OCI-LY7 (cell line): ENCODE measurements around the gene SERPINA3.

Experiments used
- CTCF ChIP-seq: fragments of 200-600 bp; sonication (generic); conservative IDR thresholded peaks from 2 replicates; pipeline ENCODE4 v1.5.1; 2014; ENCODE audit warnings: mild to moderate bottlenecking, antibody characterized with exemption, low read length, moderate library complexity, mixed read lengths
- EZH2phosphoT487 ChIP-seq: fragments of 200-600 bp; sonication (generic); IDR thresholded peaks from 2 replicates; pipeline ENCODE4 v1.6.1; 2018; ENCODE audit warnings: low read depth, borderline replicate concordance, mild to moderate bottlenecking, mixed run types, antibody characterized with exemption, low read length, moderate library complexity, mixed read lengths

GRCh38 chr14:94569381-94570001, 42.7 kb upstream of the SERPINA3 start:
- TF ChIP-seq CTCF = no peak
- no peak for TF ChIP-seq EZH2phosphoT487
